Measurements from ENCODE around the gene MSH5.

Gene MSH5

GRCh38 chr6:31691564-31692108 is 48.2 kb upstream of the MSH5 start:
- Histone ChIP-seq H2AFZ (ENCODE audit: low read length) (no peak overlapping the region), H3F3A (ENCODE audit: insufficient read depth, low read length) (no peaks in the 10 kb centered on the region), H3K4me1 (ENCODE audit: insufficient read depth, low read length, severe bottlenecking) (peaks cover 8% of the 10 kb centered on the region), H3K4me2 (ENCODE audit: low read length) (no peak overlapping the region), H3K36me3 (ENCODE audit: insufficient read depth, low read length) (peaks cover 70% of the 10 kb centered on the region), H4K20me1 (ENCODE audit: insufficient read depth, low read length) (no peaks in the 10 kb centered on the region), H3K79me2 (ENCODE audit: insufficient read depth, low read length) (no peaks in the 10 kb centered on the region), H3K4me3 (ENCODE audit: low read depth, low read length, poor library complexity, severe bottlenecking) (no peak overlapping the region), H3K27ac (ENCODE audit: low read depth, low read length, poor library complexity, severe bottlenecking) (no peak overlapping the region), H3K9ac (ENCODE audit: low read length) (no peak overlapping the region), H3K9me3 (ENCODE audit: low read length) (no peaks in the 10 kb centered on the region), H3K27me3 (ENCODE audit: insufficient read depth, low read length) (no peaks in the 10 kb centered on the region), H3K9me2 (ENCODE audit: low read depth, low read length) (no peaks in the 10 kb centered on the region)
- no peak for TF ChIP-seq EZH2 (IDR thresholded peaks at IDR 0.05; ENCODE audit: borderline replicate concordance, low read length)
- TF ChIP-seq, protein P1, sequence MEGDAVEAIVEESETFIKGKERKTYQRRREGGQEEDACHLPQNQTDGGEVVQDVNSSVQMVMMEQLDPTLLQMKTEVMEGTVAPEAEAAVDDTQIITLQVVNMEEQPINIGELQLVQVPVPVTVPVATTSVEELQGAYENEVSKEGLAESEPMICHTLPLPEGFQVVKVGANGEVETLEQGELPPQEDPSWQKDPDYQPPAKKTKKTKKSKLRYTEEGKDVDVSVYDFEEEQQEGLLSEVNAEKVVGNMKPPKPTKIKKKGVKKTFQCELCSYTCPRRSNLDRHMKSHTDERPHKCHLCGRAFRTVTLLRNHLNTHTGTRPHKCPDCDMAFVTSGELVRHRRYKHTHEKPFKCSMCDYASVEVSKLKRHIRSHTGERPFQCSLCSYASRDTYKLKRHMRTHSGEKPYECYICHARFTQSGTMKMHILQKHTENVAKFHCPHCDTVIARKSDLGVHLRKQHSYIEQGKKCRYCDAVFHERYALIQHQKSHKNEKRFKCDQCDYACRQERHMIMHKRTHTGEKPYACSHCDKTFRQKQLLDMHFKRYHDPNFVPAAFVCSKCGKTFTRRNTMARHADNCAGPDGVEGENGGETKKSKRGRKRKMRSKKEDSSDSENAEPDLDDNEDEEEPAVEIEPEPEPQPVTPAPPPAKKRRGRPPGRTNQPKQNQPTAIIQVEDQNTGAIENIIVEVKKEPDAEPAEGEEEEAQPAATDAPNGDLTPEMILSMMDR (IDR thresholded peaks at IDR 0.05; ENCODE audit: low read length) = no peak

DNA sequence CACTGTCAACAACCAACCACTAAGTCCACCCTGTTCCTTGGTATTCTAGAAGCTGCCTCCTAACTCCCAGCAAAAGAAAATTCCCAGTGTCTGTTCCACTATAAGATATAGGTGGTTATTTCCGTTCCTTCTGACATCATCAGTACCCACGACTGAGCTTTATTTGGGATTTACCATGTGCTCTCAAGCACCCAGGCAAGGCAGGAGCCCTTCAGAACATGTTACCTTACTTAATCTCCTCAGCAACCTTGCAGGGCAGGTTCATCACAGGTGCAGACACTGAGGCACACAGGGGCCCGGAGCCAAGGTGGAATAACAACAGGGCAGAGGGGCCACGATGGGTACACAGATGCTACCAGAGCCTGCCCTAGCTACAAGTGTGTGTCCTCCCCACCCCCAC is 47.5 kb upstream of the MSH5 start:
- no peak overlapping the region for H3K4me2 ChIP-seq (ENCODE audit: low read length)
- H3K4me3 ChIP-seq (ENCODE audit: low read depth, low read length, poor library complexity, severe bottlenecking) = no peak overlapping the region
- H3F3A ChIP-seq (ENCODE audit: insufficient read depth, low read length) = no peaks in the 10 kb centered on the region
- H4K20me1 ChIP-seq (ENCODE audit: insufficient read depth, low read length) = no peaks in the 10 kb centered on the region
- H3K9ac ChIP-seq (ENCODE audit: low read length) = no peak overlapping the region
- no peaks in the 10 kb centered on the region for H3K9me3 ChIP-seq (ENCODE audit: low read length)
- H3K79me2 ChIP-seq (ENCODE audit: insufficient read depth, low read length) = no peaks in the 10 kb centered on the region
- H3K27ac ChIP-seq (ENCODE audit: low read depth, low read length, poor library complexity, severe bottlenecking) = no peak overlapping the region
- peaks cover 8% of the 10 kb centered on the region for H3K4me1 ChIP-seq (ENCODE audit: insufficient read depth, low read length, severe bottlenecking)
- H3K9me2 ChIP-seq (ENCODE audit: low read depth, low read length) = no peaks in the 10 kb centered on the region
- H3K36me3 ChIP-seq (ENCODE audit: insufficient read depth, low read length) = peaks cover 66% of the 10 kb centered on the region
- no peak for TF ChIP-seq EZH2 (IDR thresholded peaks at IDR 0.05; ENCODE audit: borderline replicate concordance, low read length)
- TF ChIP-seq, protein P1 (IDR thresholded peaks at IDR 0.05; ENCODE audit: low read length) = no peak
- H3K27me3 ChIP-seq (ENCODE audit: insufficient read depth, low read length) = no peaks in the 10 kb centered on the region
- H2AFZ ChIP-seq (ENCODE audit: low read length) = no peak overlapping the region

DNA sequence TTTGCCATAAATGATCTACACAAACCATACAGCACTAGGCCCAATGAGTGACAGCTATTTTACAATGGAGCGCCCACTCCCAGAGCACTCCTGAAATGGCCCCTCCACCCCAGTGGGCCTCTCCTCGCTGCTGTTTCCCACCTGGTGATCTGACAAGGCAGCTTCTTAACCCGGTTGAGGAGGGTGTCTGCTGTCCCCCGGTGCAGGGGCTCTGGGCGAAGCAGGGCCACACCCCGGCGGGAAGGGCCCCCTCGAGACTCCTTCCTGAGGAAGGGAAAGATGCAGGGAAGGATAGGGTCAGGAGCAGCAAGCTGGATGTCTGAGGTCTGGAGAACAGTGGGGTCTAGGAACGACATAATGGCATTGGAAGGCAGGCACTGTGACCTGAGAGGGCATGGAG is 46.9 kb upstream of the MSH5 start:
- Histone ChIP-seq H3K4me2 (ENCODE audit: low read length) (no peak overlapping the region), H4K20me1 (ENCODE audit: insufficient read depth, low read length) (no peaks in the 10 kb centered on the region), H3K79me2 (ENCODE audit: insufficient read depth, low read length) (no peaks in the 10 kb centered on the region), H3K27me3 (ENCODE audit: insufficient read depth, low read length) (no peaks in the 10 kb centered on the region), H3K4me3 (ENCODE audit: low read depth, low read length, poor library complexity, severe bottlenecking) (no peak overlapping the region), H3K9ac (ENCODE audit: low read length) (no peak overlapping the region), H3K36me3 (ENCODE audit: insufficient read depth, low read length) (peaks cover 61% of the 10 kb centered on the region), H3K9me2 (ENCODE audit: low read depth, low read length) (no peaks in the 10 kb centered on the region), H2AFZ (ENCODE audit: low read length) (no peak overlapping the region), H3K4me1 (ENCODE audit: insufficient read depth, low read length, severe bottlenecking) (peaks cover 8% of the 10 kb centered on the region), H3K9me3 (ENCODE audit: low read length) (no peaks in the 10 kb centered on the region), H3K27ac (ENCODE audit: low read depth, low read length, poor library complexity, severe bottlenecking) (no peak overlapping the region), H3F3A (ENCODE audit: insufficient read depth, low read length) (no peaks in the 10 kb centered on the region)
- TF ChIP-seq, protein P1 (IDR thresholded peaks at IDR 0.05; ENCODE audit: low read length) = no peak
- no peak for TF ChIP-seq EZH2 (IDR thresholded peaks at IDR 0.05; ENCODE audit: borderline replicate concordance, low read length)

All from OCI-LY1 (cell line).